ENCODE data around the gene REPIN1. TPM values are rescaled to one million over a fixed set of nuclear protein-coding genes. Genes with fewer than 3 reads are reported as not detected.

Gene REPIN1
- total RNA-seq, 4 donors from 2014 or later, result 182 to 414 (median 247) TPM

- H3K27me3 ChIP-seq, result peaks cover 11% of the 10 kb centered on the region
- H3K27ac ChIP-seq, result no peak overlapping the region
- H3K4me1 ChIP-seq, result peaks cover 5 to 21% (median 21%) of the 10 kb centered on the region in 4 donors
- TF ChIP-seq CTCF (IDR thresholded peaks at IDR 0.05) (no peak), POLR2AphosphoS5 (IDR thresholded peaks at IDR 0.05) (no peak), POLR2A (IDR thresholded peaks at IDR 0.05) (no peak), EP300 (IDR thresholded peaks at IDR 0.05; ENCODE audit: low read depth) (no peak)
- in situ Hi-C loops (cut with MboI; ENCODE audit: low pct_ligation_motif_present in 1 of 4, low pct_unique_long_range_greater_than_20kb in 1 of 4, low sequenced_read_pairs in 3 of 4), result no loop called here
- no peaks in the 10 kb centered on the region for H3K9me3 ChIP-seq
- no peak overlapping the region for H3K4me3 ChIP-seq
- no peaks in the 10 kb centered on the region for H3K36me3 ChIP-seq
- no peak for DNase-seq
- intact Hi-C loops (cut with DNase I; ENCODE audit: low total_unique reads), result no loop called here
Measured at GRCh38 chr7:150344299-150344698, 24.3 kb upstream of the REPIN1 start.

- H3K27ac ChIP-seq, result no peak overlapping the region
- TF ChIP-seq EP300 (IDR thresholded peaks at IDR 0.05; ENCODE audit: low read depth), result no peak
- no peak for TF ChIP-seq POLR2AphosphoS5 (IDR thresholded peaks at IDR 0.05)
- no peak for TF ChIP-seq CTCF (IDR thresholded peaks at IDR 0.05)
- no peak for TF ChIP-seq POLR2A (IDR thresholded peaks at IDR 0.05)
- no peak overlapping the region for H3K4me3 ChIP-seq
- H3K4me1 ChIP-seq, result peaks cover 5 to 14% (median 14%) of the 10 kb centered on the region in 4 donors
- in situ Hi-C loops (cut with MboI; ENCODE audit: low pct_ligation_motif_present in 1 of 4, low pct_unique_long_range_greater_than_20kb in 1 of 4, low sequenced_read_pairs in 3 of 4) (no loop called here), intact Hi-C loops (cut with DNase I; ENCODE audit: low total_unique reads) (no loop called here)
- WGBS, 2 donors (ENCODE audit: low coverage in 1 of 2), result 95 to 100% methylated on average over 1 of the region's 1 CpG
- H3K36me3 ChIP-seq, result no peaks in the 10 kb centered on the region
- peaks cover 11% of the 10 kb centered on the region for H3K27me3 ChIP-seq
- no peak for DNase-seq
- no peaks in the 10 kb centered on the region for H3K9me3 ChIP-seq
Measured at GRCh38 chr7:150345012-150345411, 23.6 kb upstream of the REPIN1 start.

GRCh38 chr7:150346922-150347321, 21.7 kb upstream of the REPIN1 start:
- intact Hi-C loops (cut with DNase I; ENCODE audit: low total_unique reads), result no loop called here
- H3K4me1 ChIP-seq, result peaks cover 0 to 3% (median 0%) of the 10 kb centered on the region in 4 donors
- no peak overlapping the region for H3K27ac ChIP-seq
- no peak overlapping the region for H3K4me3 ChIP-seq
- H3K36me3 ChIP-seq, result no peaks in the 10 kb centered on the region
- H3K9me3 ChIP-seq, result no peaks in the 10 kb centered on the region
- no peak for DNase-seq
- WGBS, 2 donors (ENCODE audit: low coverage in 1 of 2), result 97 to 100% methylated on average over 2 to 5 of the region's 5 CpGs
- in situ Hi-C loops (cut with MboI; ENCODE audit: low pct_ligation_motif_present in 1 of 4, low pct_unique_long_range_greater_than_20kb in 1 of 4, low sequenced_read_pairs in 3 of 4), result no loop called here
- H3K27me3 ChIP-seq, result no peaks in the 10 kb centered on the region
- TF ChIP-seq POLR2A (IDR thresholded peaks at IDR 0.05), result no peak
- TF ChIP-seq POLR2AphosphoS5 (IDR thresholded peaks at IDR 0.05), result no peak
- TF ChIP-seq EP300 (IDR thresholded peaks at IDR 0.05; ENCODE audit: low read depth), result no peak
- no peak for TF ChIP-seq CTCF (IDR thresholded peaks at IDR 0.05)

GRCh38 chr7:150351587-150352194, 16.9 kb upstream of the REPIN1 start:
- H3K27ac ChIP-seq, result no peak overlapping the region
- TF ChIP-seq POLR2A (IDR thresholded peaks at IDR 0.05), result no peak
- TF ChIP-seq EP300 (IDR thresholded peaks at IDR 0.05; ENCODE audit: low read depth), result no peak
- no peak for TF ChIP-seq POLR2AphosphoS5 (IDR thresholded peaks at IDR 0.05)
- TF ChIP-seq CTCF (IDR thresholded peaks at IDR 0.05), result no peak
- in situ Hi-C loops (cut with MboI; ENCODE audit: low pct_ligation_motif_present in 1 of 4, low pct_unique_long_range_greater_than_20kb in 1 of 4, low sequenced_read_pairs in 3 of 4), result no loop called here
- WGBS, 2 donors (ENCODE audit: low coverage in 1 of 2), result 56 to 63% methylated on average over 8 of the region's 8 CpGs
- H3K9me3 ChIP-seq, result no peaks in the 10 kb centered on the region
- H3K4me3 ChIP-seq, result no peak overlapping the region
- no peaks in the 10 kb centered on the region for H3K27me3 ChIP-seq
- H3K36me3 ChIP-seq, result no peaks in the 10 kb centered on the region
- intact Hi-C loops (cut with DNase I; ENCODE audit: low total_unique reads), result no loop called here
- H3K4me1 ChIP-seq, result peaks cover 0 to 22% (median 12%) of the 10 kb centered on the region in 4 donors
- DNase-seq, result no peak
